ENCODE data around the gene GSAP.
"Not testable (repeated sequence)": the region's sequence is repeated elsewhere in the genome, so short reads cannot be mapped to it uniquely, and the experiment has no call there.

The GSAP gene

GRCh38 chr7:77282897-77283296, 133.3 kb downstream of the GSAP start:
- DNase-seq (ENCODE audit: low spot score), result no peak

GRCh38 chr7:77281780-77282478, 134.2 kb downstream of the GSAP start:
- no peak for DNase-seq (ENCODE audit: low spot score)

- DNase-seq (ENCODE audit: low spot score), result no peak
These were observed 140.0 kb downstream of the GSAP start for GRCh38 chr7:77276120-77276519.

- DNase-seq (ENCODE audit: low spot score), result not testable (repeated sequence)
These were observed 140.5 kb downstream of the GSAP start for GRCh38 chr7:77275663-77276062.

- no peak for DNase-seq (ENCODE audit: low spot score)
These were observed 144.4 kb downstream of the GSAP start for GRCh38 chr7:77271766-77272165.

- DNase-seq (ENCODE audit: low spot score), result no peak
These were observed 146.1 kb downstream of the GSAP start for GRCh38 chr7:77270094-77270480.

- DNase-seq (ENCODE audit: low spot score), result no peak
These were observed 146.6 kb downstream of the GSAP start for GRCh38 chr7:77269360-77270093.

- DNase-seq (ENCODE audit: low spot score), result peak; percentile 86
These were observed 149.8 kb downstream of the GSAP start for GRCh38 chr7:77266291-77266794.

GRCh38 chr7:77265666-77266065, 150.5 kb downstream of the GSAP start:
- DNase-seq (ENCODE audit: low spot score), result peak; percentile 15

GRCh38 chr7:77262316-77262715, 153.8 kb downstream of the GSAP start:
- no peak for DNase-seq (ENCODE audit: low spot score)
